A549 (cell line): Measurements from ENCODE around the gene MYO6. TPM values are rescaled to one million over a fixed set of nuclear protein-coding genes. Genes with fewer than 3 reads are reported as not detected.

Experiments
- ATAC-seq, 2 experiments: fragments of 200-7000 bp in 1 of 2; fragments of >200 bp in 1 of 2; cut with Nextera tagmentation in 1 of 2; cut with Tn5 transposase in 1 of 2; 3 replicates each; pipeline versions ENCODE4 v1.8.0 to v1.9.1; 2018 to 2020; ENCODE audit warnings: mild to moderate bottlenecking in 1 of 2, moderate library complexity in 1 of 2
- CTCF ChIA-PET: fragments of 300-600 bp; sonication (Branson Sonifier 250); formaldehyde crosslinking; extraction: SDS; loops from one replicate; lab custom pipeline; 2021; ENCODE audit warnings: antibody characterized with exemption, inconsistent platforms; lab: Yijun Ruan, JAX
- POLR2A ChIA-PET: fragments of 350-600 bp; formaldehyde crosslinking; extraction: SDS; loops from one replicate; lab custom pipeline; 2021; ENCODE audit warnings: antibody characterized with exemption, inconsistent platforms; lab: Yijun Ruan, JAX
- DNase-seq, 2 experiments: peaks; one replicate each; pipeline versions ENCODE4 v3.0.0 to v3.0.0-alpha.2; 2011 to 2016; ENCODE audit warnings: low read depth in 1 of 2, low spot score in 1 of 2
- FAIRE-seq: peaks from 2 replicates; lab custom pipeline; 2011; peaks lifted over from hg19 to GRCh38; lab: Jason Lieb, UNC
- H3K27ac ChIP-seq, 2 experiments: fragments of >200 bp; sonication (Bioruptor Twin); formaldehyde crosslinking; 3 replicates each; pipeline ENCODE4 v1.5.1; 2016 to 2017
- H3K4me1 ChIP-seq: fragments of >200 bp; sonication (Bioruptor Twin); formaldehyde crosslinking; 3 replicates; pipeline ENCODE4 v1.6.1; 2016
- H3K4me2 ChIP-seq: fragments of >200 bp; sonication (Bioruptor Twin); formaldehyde crosslinking; 3 replicates; pipeline ENCODE4 v1.6.1; 2016
- H3K4me3 ChIP-seq: fragments of >200 bp; sonication (Bioruptor Twin); formaldehyde crosslinking; 3 replicates; pipeline ENCODE4 v1.5.1; 2016
- H3K9me3 ChIP-seq: fragments of >200 bp; sonication (Bioruptor Twin); formaldehyde crosslinking; 3 replicates; pipeline ENCODE4 v1.6.1; 2016
- BCL3 ChIP-seq: fragments of >200 bp; sonication (Bioruptor Twin); formaldehyde crosslinking; IDR thresholded peaks from 3 replicates; pipeline ENCODE4 v1.6.1; 2016
- CBX2 ChIP-seq: fragments of 200-600 bp; sonication (generic); IDR thresholded peaks from 2 replicates; pipeline ENCODE4 v1.6.1; 2016; ENCODE audit warnings: low read depth, mild to moderate bottlenecking, borderline replicate concordance
- CHD4 ChIP-seq: fragments of 200-600 bp; sonication (generic); IDR thresholded peaks from 2 replicates; pipeline ENCODE4 v1.6.1; 2016; ENCODE audit warnings: antibody characterized with exemption, mild to moderate bottlenecking, borderline replicate concordance
- FOSB ChIP-seq: fragments of 250-450 bp; sonication (Bioruptor Pico); IDR thresholded peaks from 2 replicates; pipeline ENCODE4 v1.5.0; 2020; ENCODE audit warnings: mild to moderate bottlenecking, moderate library complexity
- GATA3 ChIP-seq: IDR thresholded peaks from 2 replicates; pipeline ENCODE4 v1.6.1; 2012; ENCODE audit warnings: borderline replicate concordance
- HMGXB4 ChIP-seq: fragments of 250-450 bp; sonication (Bioruptor Pico); IDR thresholded peaks from 2 replicates; pipeline ENCODE4 v1.5.0; 2021; ENCODE audit warnings: mild to moderate bottlenecking, moderate library complexity, borderline replicate concordance
- HOXB5 ChIP-seq: fragments of 250-450 bp; sonication (Bioruptor Pico); IDR thresholded peaks from 2 replicates; pipeline ENCODE4 v1.5.0; 2020; ENCODE audit warnings: mild to moderate bottlenecking, moderate library complexity
- JUNB ChIP-seq: fragments of >200 bp; sonication (Bioruptor Twin); formaldehyde crosslinking; IDR thresholded peaks from 2 replicates; pipeline ENCODE4 v1.6.1; 2016
- RAD21 ChIP-seq, 2 experiments: fragments of >200 bp in 1 of 2; sonication (Bioruptor Twin) in 1 of 2; formaldehyde crosslinking in 1 of 2; IDR thresholded peaks in 1 of 2; conservative IDR thresholded peaks in 1 of 2; 2 replicates in 1 of 2; 3 replicates in 1 of 2; pipeline ENCODE4 v1.6.1; 2012 to 2018; ENCODE audit warnings: inconsistent platforms in 1 of 2
- SMC3 ChIP-seq: fragments of >200 bp; sonication (Bioruptor Twin); formaldehyde crosslinking; IDR thresholded peaks from 3 replicates; pipeline ENCODE4 v1.6.1; 2018; ENCODE audit warnings: inconsistent platforms
- TP53 ChIP-seq: fragments of 250-450 bp; sonication (Bioruptor Pico); IDR thresholded peaks from 2 replicates; pipeline ENCODE4 v1.5.0; 2021; ENCODE audit warnings: mild to moderate bottlenecking, moderate library complexity
- USF2 ChIP-seq: fragments of 450-650 bp; IDR thresholded peaks from 2 replicates; pipeline ENCODE4 v1.6.1; 2014; ENCODE audit warnings: antibody characterized with exemption
- ZFP36 ChIP-seq: fragments of 450-650 bp; IDR thresholded peaks from 2 replicates; pipeline ENCODE4 v1.6.1; 2014; ENCODE audit warnings: borderline replicate concordance; ENCODE audit not compliant: partially characterized antibody
- WGBS: methylation state at CpG from one replicate; pipeline ENCODE4 v1.1.6; 2017; ENCODE audit errors: missing lambda C conversion rate; 5-methylcytosine and 5-hydroxymethylcytosine counted together
- polyA plus RNA-seq, 4 experiments: library from polyadenylated mRNA; depleted of rRNA in 3 of 4; stranded (reverse); fragments of >200 nt; fragmentation: RNase III in 1 of 4; extraction: RNeasy Plus Mini Kit Qiagen cat#74134 plus additional on column Dnase treatment in 1 of 4; gene quantifications; 2 replicates in 3 of 4; 3 replicates in 1 of 4; pipeline ENCODE4 v1.2.3, GENCODE V29; 2011 to 2017
- TF ChIP-seq, protein P1 (sequence below): fragments of >200 bp; sonication (Bioruptor Twin); formaldehyde crosslinking; IDR thresholded peaks from 3 replicates; pipeline ENCODE4 v1.5.1; 2016

Gene MYO6
- polyA plus RNA-seq, 2 of the 4 experiments (the other 2 are of a cell fraction) = 10.8 to 17.3 TPM

DNA sequence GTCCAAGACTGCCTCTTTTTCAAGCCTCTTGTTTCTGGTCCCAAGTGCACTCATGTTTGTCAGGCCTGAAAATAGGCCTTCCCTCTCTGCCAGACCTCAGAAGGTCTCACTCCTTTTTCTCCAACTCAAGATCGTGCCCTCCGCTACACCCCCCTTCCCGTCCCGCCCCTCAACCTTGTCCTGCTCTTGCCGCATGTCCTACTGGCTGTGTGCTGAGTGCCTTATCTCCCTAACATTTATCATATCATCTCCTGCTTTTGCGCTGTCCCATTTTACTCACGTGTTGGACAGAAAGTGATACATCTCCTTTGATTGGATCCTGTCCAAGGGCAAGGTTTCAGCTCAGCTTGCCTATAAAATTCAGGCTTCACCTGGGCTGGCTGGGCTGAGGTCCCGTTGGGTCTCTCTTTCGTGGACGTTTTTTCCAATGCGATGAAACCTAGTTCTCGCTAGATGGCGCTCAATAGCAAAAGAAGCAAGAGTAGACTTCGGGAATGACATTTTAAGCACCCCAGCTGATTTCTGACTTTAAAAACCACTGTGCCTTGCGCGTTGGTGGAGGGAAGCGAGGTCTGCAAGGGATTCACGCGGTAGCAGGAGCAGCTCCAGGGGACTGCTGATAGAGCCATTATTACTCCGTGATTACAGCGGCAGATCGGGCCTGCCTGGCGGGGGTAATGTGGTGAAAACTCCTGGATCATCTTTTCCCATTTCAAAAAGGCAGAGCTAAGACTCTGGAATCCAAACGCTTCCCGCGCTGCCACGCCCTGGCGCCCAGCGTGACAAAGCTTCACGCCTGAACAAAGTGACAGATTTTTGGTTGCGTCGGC is 185.8 kb downstream of the MYO6 start:
- ChIA-PET POLR2A (no interaction called here), CTCF (interaction anchor here (0.7 to 1.8 kb wide), 6 partner anchors 10 to 1523 kb away, joined by 3 to 6 read pairs (median 3); no protein-coding TSS in a partner anchor)

DNA sequence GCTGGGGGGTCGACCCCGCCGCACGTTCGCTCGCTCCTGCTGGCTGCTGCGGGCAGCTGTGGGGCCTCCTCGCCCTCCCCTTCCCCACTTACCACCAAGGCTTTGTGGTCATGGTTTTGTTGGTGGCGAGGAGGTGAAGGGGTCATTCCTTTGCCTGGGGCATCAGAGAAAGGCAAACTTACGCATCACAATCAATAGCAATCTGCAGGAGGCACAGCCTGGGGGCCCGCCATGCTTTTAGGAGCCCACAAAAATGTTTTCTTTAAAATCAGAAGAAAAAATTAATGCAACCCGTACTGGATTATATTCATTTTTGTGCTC is 186.4 kb downstream of the MYO6 start:
- H3K4me1 ChIP-seq = no peaks in the 10 kb centered on the region
- TF ChIP-seq HOXB5 (CRISPR knock-in tag) (no peak), JUNB (no peak), CBX2 (no peak), ZFP36 (no peak), TP53 (CRISPR knock-in tag) (no peak), USF2 (no peak)
- TF ChIP-seq, all 56 proteins: peak for 0
- POLR2A ChIA-PET = no interaction called here
- Histone ChIP-seq H3K27ac (no peak overlapping the region), H3K9me3 (no peaks in the 10 kb centered on the region), H3K4me2 (peak overlapping the region; percentile 94), H3K4me3 (peak overlapping the region; percentile 36; the same call in 1 of the 3 replicates)
- FAIRE-seq = no peak
- CTCF ChIA-PET = interaction anchor here (0.9 to 1.8 kb wide), 3 partner anchors 11 to 1522 kb away, joined by 3 to 6 read pairs (median 3); no protein-coding TSS in a partner anchor
- 82% methylated on average over 9 of the region's 12 CpGs for WGBS
- DNase-seq = no peak
- ATAC-seq = peak; percentile 14 to 30; a peak in 4 of 6 replicates

More for the DNA sequence above, 185.8 kb downstream of the MYO6 start:
- DNase-seq (peak; percentile 53 to 73), ATAC-seq (peak; percentile 87 to 92), FAIRE-seq (no peak)
- no peaks in the 10 kb centered on the region for H3K9me3 ChIP-seq
- WGBS = 8% methylated on average over 26 of the region's 32 CpGs
- H3K27ac ChIP-seq = no peak overlapping the region
- no peaks in the 10 kb centered on the region for H3K4me1 ChIP-seq
- peak overlapping the region; percentile 36 for H3K4me3 ChIP-seq
- TF ChIP-seq SMC3 (peak; percentile 51; the same call in 1 of the 3 replicates), GATA3 (no peak), CHD4 (no peak), RAD21 (conservative IDR thresholded peaks at IDR 0.05 in 1 of 2, IDR thresholded peaks at IDR 0.05 in 1 of 2) (peak; percentile 75 to 76), HMGXB4 (CRISPR knock-in tag) (no peak)
- TF ChIP-seq, protein P1, sequence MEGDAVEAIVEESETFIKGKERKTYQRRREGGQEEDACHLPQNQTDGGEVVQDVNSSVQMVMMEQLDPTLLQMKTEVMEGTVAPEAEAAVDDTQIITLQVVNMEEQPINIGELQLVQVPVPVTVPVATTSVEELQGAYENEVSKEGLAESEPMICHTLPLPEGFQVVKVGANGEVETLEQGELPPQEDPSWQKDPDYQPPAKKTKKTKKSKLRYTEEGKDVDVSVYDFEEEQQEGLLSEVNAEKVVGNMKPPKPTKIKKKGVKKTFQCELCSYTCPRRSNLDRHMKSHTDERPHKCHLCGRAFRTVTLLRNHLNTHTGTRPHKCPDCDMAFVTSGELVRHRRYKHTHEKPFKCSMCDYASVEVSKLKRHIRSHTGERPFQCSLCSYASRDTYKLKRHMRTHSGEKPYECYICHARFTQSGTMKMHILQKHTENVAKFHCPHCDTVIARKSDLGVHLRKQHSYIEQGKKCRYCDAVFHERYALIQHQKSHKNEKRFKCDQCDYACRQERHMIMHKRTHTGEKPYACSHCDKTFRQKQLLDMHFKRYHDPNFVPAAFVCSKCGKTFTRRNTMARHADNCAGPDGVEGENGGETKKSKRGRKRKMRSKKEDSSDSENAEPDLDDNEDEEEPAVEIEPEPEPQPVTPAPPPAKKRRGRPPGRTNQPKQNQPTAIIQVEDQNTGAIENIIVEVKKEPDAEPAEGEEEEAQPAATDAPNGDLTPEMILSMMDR = peak; percentile 64
- TF ChIP-seq, all 56 proteins: peak for 3
- H3K4me2 ChIP-seq = peak overlapping the region; percentile 94

DNA sequence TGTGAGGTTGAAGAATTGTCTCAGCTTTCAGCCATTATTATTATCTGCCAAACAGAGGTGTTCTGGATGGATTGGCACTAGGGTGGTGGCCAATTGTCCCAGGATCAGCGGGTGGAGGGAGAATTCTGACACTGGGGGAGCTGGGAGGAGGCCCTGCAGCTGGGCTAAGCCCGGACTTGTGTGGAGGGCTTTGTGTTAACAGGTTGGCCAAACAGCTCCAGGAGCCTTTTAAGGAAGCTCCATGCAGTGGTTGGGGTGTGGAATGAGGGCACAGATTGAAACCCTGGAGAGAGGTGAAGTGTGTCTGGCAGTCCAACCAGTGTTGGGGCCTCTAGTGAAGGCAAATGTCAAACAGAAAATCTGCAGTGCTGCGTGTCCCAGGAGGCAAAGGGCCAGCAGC is 187.6 kb downstream of the MYO6 start:
- CTCF ChIA-PET = no interaction called here
- Histone ChIP-seq H3K27ac (no peak overlapping the region), H3K4me1 (no peaks in the 10 kb centered on the region), H3K4me3 (no peak overlapping the region), H3K4me2 (no peak overlapping the region), H3K9me3 (no peaks in the 10 kb centered on the region)
- POLR2A ChIA-PET = no interaction called here
- DNase-seq (no peak), FAIRE-seq (no peak), ATAC-seq (no peak)
- 46% methylated on average over 3 of the region's 3 CpGs for WGBS
- TF ChIP-seq FOSB (CRISPR knock-in tag) (no peak), JUNB (no peak), BCL3 (no peak)
